ENCODE measurements around the gene SEMA5A.

Gene SEMA5A

GRCh38 chr5:9547122-9547947 lies 1.5 kb upstream of the SEMA5A start:
- FAIRE-seq: no peak

GRCh38 chr5:9545136-9545991 lies 511 bp downstream of the SEMA5A start:
- FAIRE-seq: no peak

GRCh38 chr5:9544502-9545135 lies 1.3 kb downstream of the SEMA5A start:
- FAIRE-seq: no peak

GRCh38 chr5:9544056-9544455 lies 1.8 kb downstream of the SEMA5A start:
- no peak for FAIRE-seq

GRCh38 chr5:9543311-9543920 lies 2.5 kb downstream of the SEMA5A start:
- no peak for FAIRE-seq

- no peak for FAIRE-seq
Observed at GRCh38 chr5:9540791-9541190, 5.1 kb downstream of the SEMA5A start.

- FAIRE-seq: no peak
Observed at GRCh38 chr5:9538504-9538903, 7.4 kb downstream of the SEMA5A start.

- FAIRE-seq: no peak
Observed at GRCh38 chr5:9537223-9538141, 8.4 kb downstream of the SEMA5A start.

- no peak for FAIRE-seq
Observed at GRCh38 chr5:9536717-9537116, 9.2 kb downstream of the SEMA5A start.

GRCh38 chr5:9534881-9535517 lies 10.9 kb downstream of the SEMA5A start:
- FAIRE-seq: no peak

GRCh38 chr5:9533562-9534364 lies 12.1 kb downstream of the SEMA5A start:
- no peak for FAIRE-seq

- FAIRE-seq: no peak
Observed at GRCh38 chr5:9533096-9533495, 12.8 kb downstream of the SEMA5A start.

GRCh38 chr5:9529513-9529912 lies 16.4 kb downstream of the SEMA5A start:
- FAIRE-seq: no peak

GRCh38 chr5:9529041-9529480 lies 16.8 kb downstream of the SEMA5A start:
- no peak for FAIRE-seq

GRCh38 chr5:9524941-9525340 lies 20.9 kb downstream of the SEMA5A start:
- no peak for FAIRE-seq

GRCh38 chr5:9523090-9523823 lies 22.6 kb downstream of the SEMA5A start:
- no peak for FAIRE-seq

GRCh38 chr5:9519537-9519936 lies 26.3 kb downstream of the SEMA5A start:
- FAIRE-seq: no peak

GRCh38 chr5:9516591-9516990 lies 29.3 kb downstream of the SEMA5A start:
- FAIRE-seq: no peak

- FAIRE-seq: no peak
Observed at GRCh38 chr5:9515436-9515835, 30.4 kb downstream of the SEMA5A start.

- FAIRE-seq: no peak
Observed at GRCh38 chr5:9514968-9515367, 30.9 kb downstream of the SEMA5A start.
